Peyer's patch (tissue), 4 donors: Measurements from ENCODE around the gene CD200R1L. TPM values are rescaled to one million over a fixed set of nuclear protein-coding genes. Genes with fewer than 3 reads are reported as not detected.

Experiments used
- DNase-seq, 3 donors: peaks; one replicate each; pipeline ENCODE4 v3.0.0-alpha.2; 2017 to 2019
- H3K27ac ChIP-seq, 4 donors: fragments of 200-600 bp; sonication (generic); one replicate each; pipeline ENCODE4 v1.5.1; 2016 to 2019
- H3K27me3 ChIP-seq, 2 donors: fragments of 200-600 bp; sonication (generic); one replicate each; pipeline ENCODE4 v1.5.1; 2019
- H3K36me3 ChIP-seq, 3 donors: fragments of 200-600 bp; sonication (generic); one replicate each; pipeline ENCODE4 v1.5.1; 2016 to 2019
- H3K4me1 ChIP-seq, 4 donors: fragments of 200-600 bp; sonication (generic); one replicate each; pipeline ENCODE4 v1.5.1; 2016 to 2019
- H3K4me3 ChIP-seq, 4 donors: fragments of 200-600 bp; sonication (generic); 1 replicate in 3 of 4; 2 replicates in 1 of 4; pipeline ENCODE4 v1.5.1; 2016 to 2019; ENCODE audit warnings: mild to moderate bottlenecking in 1 of 4
- H3K9me3 ChIP-seq, 4 donors: fragments of 200-600 bp; sonication (generic); one replicate each; pipeline ENCODE4 v1.5.1; 2016 to 2019; ENCODE audit warnings: mild to moderate bottlenecking in 1 of 4
- CTCF ChIP-seq, 6 experiments: fragments of 450-650 bp in 4 of 6; fragments of 200-600 bp in 2 of 6; sonication (generic) in 1 of 6; IDR thresholded peaks; one replicate each; pipeline ENCODE4 v1.5.1; 2017 to 2019; ENCODE audit warnings: antibody characterized with exemption in 6 of 6, mild to moderate bottlenecking in 3 of 6, moderate library complexity in 1 of 6
- POLR2A ChIP-seq, 2 donors: fragments of 450-650 bp; IDR thresholded peaks; one replicate each; pipeline ENCODE4 v1.5.1; 2017; ENCODE audit warnings: antibody characterized with exemption in 2 of 2, mild to moderate bottlenecking in 2 of 2, moderate library complexity in 2 of 2
- total RNA-seq, 4 donors: library from RNA; depleted of rRNA; stranded (reverse); fragments of >200 nt; gene quantifications; one replicate each; pipeline ENCODE4 v1.1.0, GENCODE V29; 2016

CD200R1L gene
- total RNA-seq, 4 donors from 2014 or later = not detected

- DNase-seq = no peak
- H3K4me3 ChIP-seq = no peak overlapping the region
- H3K4me1 ChIP-seq = no peaks in the 10 kb centered on the region
- H3K27me3 ChIP-seq = no peaks in the 10 kb centered on the region
- H3K9me3 ChIP-seq = no peaks in the 10 kb centered on the region
- TF ChIP-seq CTCF (IDR thresholded peaks at IDR 0.05) (no peak), POLR2A (IDR thresholded peaks at IDR 0.05) (no peak)
- no peak overlapping the region for H3K27ac ChIP-seq
- no peaks in the 10 kb centered on the region for H3K36me3 ChIP-seq
Measured at GRCh38 chr3:112786881-112787579, 59.6 kb downstream of the CD200R1L start.

GRCh38 chr3:112786002-112786590 is 60.6 kb downstream of the CD200R1L start:
- H3K36me3 ChIP-seq = no peaks in the 10 kb centered on the region
- no peaks in the 10 kb centered on the region for H3K27me3 ChIP-seq
- no peaks in the 10 kb centered on the region for H3K4me1 ChIP-seq
- TF ChIP-seq POLR2A (IDR thresholded peaks at IDR 0.05) (no peak), CTCF (IDR thresholded peaks at IDR 0.05) (no peak)
- no peak overlapping the region for H3K27ac ChIP-seq
- H3K9me3 ChIP-seq = no peaks in the 10 kb centered on the region
- H3K4me3 ChIP-seq = no peak overlapping the region
- DNase-seq = no peak

- DNase-seq = no peak
- H3K4me1 ChIP-seq = no peaks in the 10 kb centered on the region
- no peaks in the 10 kb centered on the region for H3K27me3 ChIP-seq
- TF ChIP-seq CTCF (IDR thresholded peaks at IDR 0.05) = no peak
- H3K9me3 ChIP-seq = no peaks in the 10 kb centered on the region
- no peak overlapping the region for H3K4me3 ChIP-seq
- no peak overlapping the region for H3K27ac ChIP-seq
- no peaks in the 10 kb centered on the region for H3K36me3 ChIP-seq
Measured at GRCh38 chr3:112785321-112786001, 61.2 kb downstream of the CD200R1L start.

- no peaks in the 10 kb centered on the region for H3K36me3 ChIP-seq
- no peak for TF ChIP-seq CTCF (IDR thresholded peaks at IDR 0.05)
- TF ChIP-seq POLR2A (IDR thresholded peaks at IDR 0.05) = no peak
- H3K27me3 ChIP-seq = no peaks in the 10 kb centered on the region
- no peak overlapping the region for H3K27ac ChIP-seq
- no peak overlapping the region for H3K4me3 ChIP-seq
- no peaks in the 10 kb centered on the region for H3K4me1 ChIP-seq
- H3K9me3 ChIP-seq = no peaks in the 10 kb centered on the region
- no peak for DNase-seq
Measured at GRCh38 chr3:112782491-112782890, 64.2 kb downstream of the CD200R1L start.

- no peaks in the 10 kb centered on the region for H3K36me3 ChIP-seq
- TF ChIP-seq POLR2A (IDR thresholded peaks at IDR 0.05) (no peak), CTCF (IDR thresholded peaks at IDR 0.05) (no peak)
- no peaks in the 10 kb centered on the region for H3K27me3 ChIP-seq
- no peak for DNase-seq
- H3K9me3 ChIP-seq = no peaks in the 10 kb centered on the region
- H3K4me1 ChIP-seq = no peaks in the 10 kb centered on the region
- no peak overlapping the region for H3K27ac ChIP-seq
- no peak overlapping the region for H3K4me3 ChIP-seq
Measured at GRCh38 chr3:112781599-112781998, 65.1 kb downstream of the CD200R1L start.
